Rectal smooth muscle tissue (tissue), 1 donor: Measurements from ENCODE around the gene CYP2C8.
"Not testable (repeated sequence)": the region's sequence is repeated elsewhere in the genome, so short reads cannot be mapped to it uniquely, and the experiment has no call there.

Experiments
- H3K27ac ChIP-seq: one replicate; pipeline ENCODE4 v1.7.0; 2013; ENCODE audit warnings: low read depth, low read length, inconsistent platforms
- H3K27me3 ChIP-seq: one replicate; pipeline ENCODE4 v1.7.0; 2013; ENCODE audit warnings: low read length; ENCODE audit not compliant: control insufficient read depth, insufficient read depth
- H3K36me3 ChIP-seq: one replicate; pipeline ENCODE4 v1.7.0; 2013; ENCODE audit warnings: low read length; ENCODE audit not compliant: control insufficient read depth, insufficient read depth
- H3K4me1 ChIP-seq: one replicate; pipeline ENCODE4 v1.7.0; 2013; ENCODE audit warnings: low read length; ENCODE audit not compliant: control insufficient read depth, insufficient read depth
- H3K4me3 ChIP-seq: one replicate; pipeline ENCODE4 v1.7.0; 2013; ENCODE audit warnings: low read length
- H3K9ac ChIP-seq: one replicate; pipeline ENCODE4 v1.7.0; 2013; ENCODE audit warnings: low read length

CYP2C8 gene

DNA sequence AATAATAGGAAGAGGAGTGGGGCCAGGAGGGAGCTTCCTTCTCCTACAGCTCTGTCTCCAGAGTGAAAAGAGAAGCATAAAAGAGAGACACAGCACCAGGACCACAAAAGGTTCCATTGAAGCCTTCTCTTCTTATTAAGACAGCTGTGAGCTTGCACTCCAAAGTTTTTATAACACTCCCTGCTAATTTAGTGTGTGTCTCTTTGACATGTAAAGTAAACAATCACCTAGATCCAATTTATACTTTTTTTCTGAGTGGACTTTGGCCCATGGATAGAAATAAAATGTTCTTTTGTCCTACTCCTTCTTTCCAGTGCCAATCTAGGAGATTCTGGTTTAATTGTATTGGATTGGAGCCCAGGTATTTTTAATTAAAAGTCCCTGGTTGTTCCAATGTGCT is at the start of gene CYP2C8:
CYP2C8 (minus strand) TSS at position 212 of the 400 bp plus-strand sequence; CDS start at position 117, 95 bp downstream.
- Histone ChIP-seq H3K36me3 (no peaks in the 10 kb centered on the region), H3K4me1 (no peaks in the 10 kb centered on the region), H3K9ac (no peak within 1 kb of the TSS), H3K27ac (no peak within 1 kb of the TSS), H3K4me3 (no peak within 1 kb of the TSS), H3K27me3 (no peaks in the 10 kb centered on the region)

- no peak overlapping the region for H3K4me3 ChIP-seq
- no peak overlapping the region for H3K9ac ChIP-seq
- no peak overlapping the region for H3K27ac ChIP-seq
These were observed 47.6 kb upstream of the CYP2C8 start for GRCh38 chr10:95116869-95117269.

GRCh38 chr10:95110823-95111222 is 41.5 kb upstream of the CYP2C8 start:
- H3K4me1 ChIP-seq, H3K36me3 ChIP-seq, H3K9ac ChIP-seq, H3K4me3 ChIP-seq, H3K27me3 ChIP-seq, H3K27ac ChIP-seq: not testable (repeated sequence)

More at GRCh38 chr10:95116869-95117269, 47.6 kb upstream of the CYP2C8 start:
- Histone ChIP-seq H3K4me1 (no peaks in the 10 kb centered on the region), H3K36me3 (no peaks in the 10 kb centered on the region), H3K27me3 (no peaks in the 10 kb centered on the region)

DNA sequence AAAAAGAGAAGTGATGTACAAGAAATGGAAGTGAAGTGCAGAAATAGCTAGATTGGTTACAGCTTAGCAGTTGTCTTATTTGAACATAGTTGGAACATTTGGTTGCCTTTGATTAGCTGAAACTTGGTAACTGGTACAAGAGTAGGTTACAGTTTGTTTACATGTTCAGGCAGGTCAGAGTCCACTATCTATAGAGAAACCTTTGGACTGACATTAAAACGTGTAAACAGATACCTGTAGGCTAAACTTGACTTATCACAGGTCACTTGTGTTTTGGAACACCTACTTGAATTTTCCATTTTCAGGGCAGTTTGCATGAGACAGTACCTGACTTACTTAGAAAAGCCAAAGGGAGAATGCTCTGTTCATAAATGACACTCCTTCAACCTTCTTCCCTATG is 28.5 kb upstream of the CYP2C8 start:
- no peak overlapping the region for H3K27ac ChIP-seq
- no peak overlapping the region for H3K9ac ChIP-seq
- no peaks in the 10 kb centered on the region for H3K27me3 ChIP-seq
- no peaks in the 10 kb centered on the region for H3K4me1 ChIP-seq
- H3K4me3 ChIP-seq: no peak overlapping the region
- H3K36me3 ChIP-seq: no peaks in the 10 kb centered on the region

DNA sequence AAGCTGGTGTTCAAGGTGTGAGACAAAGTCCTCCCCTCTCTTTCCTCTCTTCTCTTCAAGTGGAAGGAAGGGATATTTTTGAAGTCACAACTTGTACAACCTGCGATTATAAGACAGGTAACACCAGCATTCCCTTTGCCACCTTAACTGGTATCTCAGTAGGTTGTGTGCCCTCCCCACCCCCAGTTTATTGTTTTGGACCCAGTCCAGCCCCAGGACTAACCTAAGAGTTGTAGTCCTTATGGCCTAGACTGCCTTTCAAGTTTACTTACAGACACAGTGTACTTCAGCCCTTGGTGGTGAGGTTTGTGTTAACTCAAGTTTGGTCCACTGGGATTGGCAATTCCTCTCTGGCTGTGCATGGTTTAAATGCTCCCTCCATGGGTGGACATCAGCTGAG is 26.8 kb upstream of the CYP2C8 start:
- H3K36me3 ChIP-seq: no peaks in the 10 kb centered on the region
- no peaks in the 10 kb centered on the region for H3K4me1 ChIP-seq
- no peak overlapping the region for H3K27ac ChIP-seq
- no peak overlapping the region for H3K9ac ChIP-seq
- no peak overlapping the region for H3K4me3 ChIP-seq
- no peaks in the 10 kb centered on the region for H3K27me3 ChIP-seq

GRCh38 chr10:95079626-95080025 is 10.3 kb upstream of the CYP2C8 start:
- H3K4me3 ChIP-seq, H3K27ac ChIP-seq, H3K36me3 ChIP-seq, H3K27me3 ChIP-seq, H3K9ac ChIP-seq, H3K4me1 ChIP-seq: not testable (repeated sequence)

DNA sequence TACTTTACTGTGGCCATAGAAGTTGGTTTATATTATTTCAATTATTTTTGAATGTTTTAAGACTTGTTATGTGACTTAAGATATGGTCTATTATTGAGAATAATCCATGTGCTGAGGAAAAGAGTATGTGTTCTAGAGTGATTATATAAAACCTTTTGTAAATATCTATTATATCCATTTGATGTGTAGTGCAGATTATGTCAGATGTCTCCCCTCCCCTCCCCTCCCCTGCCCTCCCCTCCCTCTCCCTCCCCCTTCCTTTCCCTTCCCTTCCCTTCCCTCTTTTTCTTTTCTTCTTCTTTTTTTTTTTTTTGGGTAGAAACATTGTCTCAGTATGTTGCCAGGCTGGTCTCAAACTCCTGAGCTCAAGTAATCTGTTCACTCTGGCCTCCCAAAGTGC is 8.3 kb upstream of the CYP2C8 start:
- Histone ChIP-seq H3K9ac (no peak overlapping the region), H3K4me3 (no peak overlapping the region), H3K4me1 (no peaks in the 10 kb centered on the region), H3K27me3 (no peaks in the 10 kb centered on the region), H3K36me3 (no peaks in the 10 kb centered on the region), H3K27ac (no peak overlapping the region)

DNA sequence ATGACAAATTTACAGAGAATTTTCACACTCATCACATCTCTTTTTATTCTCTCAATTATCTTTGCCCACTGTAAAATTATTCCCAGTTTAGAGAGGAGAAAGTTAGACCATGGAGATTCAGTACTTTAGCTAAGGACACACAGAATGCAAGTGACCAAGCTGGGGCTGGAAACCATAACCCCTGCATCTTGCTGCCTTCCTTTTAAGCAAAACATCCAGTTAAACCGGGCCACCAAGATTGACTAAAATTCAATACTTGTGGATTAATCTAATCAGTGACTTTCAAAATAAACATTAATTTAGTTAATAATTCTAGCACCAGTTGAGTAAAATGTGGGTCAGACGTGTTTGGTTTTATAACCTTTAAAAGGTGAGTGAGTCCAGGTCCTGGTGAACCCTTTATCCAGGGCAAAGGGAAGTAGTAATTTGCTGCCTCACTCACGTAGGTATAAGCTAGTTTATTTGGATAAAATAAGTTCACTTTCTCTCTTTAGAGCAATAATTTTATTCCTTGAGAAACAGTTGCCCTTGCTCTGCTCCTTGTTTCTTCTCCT is 1.9 kb upstream of the CYP2C8 start:
- no peak overlapping the region for H3K4me3 ChIP-seq
- no peak overlapping the region for H3K27ac ChIP-seq
- H3K27me3 ChIP-seq: no peaks in the 10 kb centered on the region
- H3K4me1 ChIP-seq: no peaks in the 10 kb centered on the region
- no peak overlapping the region for H3K9ac ChIP-seq
- no peaks in the 10 kb centered on the region for H3K36me3 ChIP-seq

- not testable (repeated sequence) for H3K4me3 ChIP-seq, H3K9ac ChIP-seq, H3K27me3 ChIP-seq, H3K36me3 ChIP-seq, H3K4me1 ChIP-seq, H3K27ac ChIP-seq
These were observed 5.2 kb downstream of the CYP2C8 start for GRCh38 chr10:95064125-95064524.

GRCh38 chr10:95056744-95057363 is 12.4 kb downstream of the CYP2C8 start:
- Histone ChIP-seq H3K9ac (no peak overlapping the region), H3K4me3 (no peak overlapping the region), H3K36me3 (no peaks in the 10 kb centered on the region), H3K4me1 (no peaks in the 10 kb centered on the region), H3K27ac (no peak overlapping the region), H3K27me3 (no peaks in the 10 kb centered on the region)

GRCh38 chr10:95049919-95050318 is 19.4 kb downstream of the CYP2C8 start:
- Histone ChIP-seq H3K36me3 (no peaks in the 10 kb centered on the region), H3K27ac (no peak overlapping the region), H3K4me1 (no peaks in the 10 kb centered on the region), H3K9ac (no peak overlapping the region), H3K27me3 (no peaks in the 10 kb centered on the region), H3K4me3 (no peak overlapping the region)

- H3K4me3 ChIP-seq: no peak overlapping the region
These were observed 21.1 kb downstream of the CYP2C8 start for GRCh38 chr10:95048206-95048605.

GRCh38 chr10:95039281-95039680 is 30.0 kb downstream of the CYP2C8 start:
- Histone ChIP-seq H3K27ac (no peak overlapping the region), H3K9ac (no peak overlapping the region), H3K27me3 (no peaks in the 10 kb centered on the region), H3K4me1 (no peaks in the 10 kb centered on the region), H3K4me3 (no peak overlapping the region), H3K36me3 (no peaks in the 10 kb centered on the region)

More at GRCh38 chr10:95048206-95048605, 21.1 kb downstream of the CYP2C8 start:
- no peaks in the 10 kb centered on the region for H3K27me3 ChIP-seq
- no peak overlapping the region for H3K9ac ChIP-seq
- no peaks in the 10 kb centered on the region for H3K36me3 ChIP-seq
- no peaks in the 10 kb centered on the region for H3K4me1 ChIP-seq
- no peak overlapping the region for H3K27ac ChIP-seq
